IMR-90 (cell line): Measurements from ENCODE around the gene NBEA. TPM values are rescaled to one million over a fixed set of nuclear protein-coding genes. Genes with fewer than 3 reads are reported as not detected.
A peak's percentile ranks its signal among the peaks of the same experiment; 100 is the strongest.

Experiments used
- ATAC-seq: fragments of 200-7000 bp; cut with Tn5 transposase; 2 replicates; pipeline ENCODE4 v1.9.1; 2020; ENCODE audit warnings: low read depth, mild to moderate bottlenecking, moderate library complexity
- BruUV-seq: library from RNA; stranded (reverse); fragments of 400-500 nt; replicated peaks from 2 replicates; lab custom pipeline; 2021; lab: Mats Ljungman, UMichigan
- CTCF ChIA-PET: fragments of 300-600 bp; formaldehyde crosslinking; extraction: SDS; loops from one replicate; lab custom pipeline; 2021; ENCODE audit warnings: antibody characterized with exemption; lab: Yijun Ruan, JAX
- POLR2A ChIA-PET: fragments of 300-600 bp; sonication (Branson Sonifier 250); formaldehyde crosslinking; loops from one replicate; lab custom pipeline; 2022; ENCODE audit warnings: antibody characterized with exemption; ENCODE audit not compliant: unreplicated experiment; lab: Charles Lee
- DNase-seq: peaks from one replicate; pipeline ENCODE4 v3.0.0; 2013
- H2AFZ ChIP-seq: replicated peaks from 2 replicates; pipeline ENCODE3; 2013; ENCODE audit warnings: low read length, mild to moderate bottlenecking; ENCODE audit not compliant: poor library complexity
- H2AK5ac ChIP-seq: 2 replicates; pipeline ENCODE4 v1.6.1; 2013; ENCODE audit warnings: low read depth, low read length, inconsistent platforms
- H2AK9ac ChIP-seq: replicated peaks from 2 replicates; pipeline ENCODE3; 2013; ENCODE audit warnings: mild to moderate bottlenecking, low read depth, low read length, moderate library complexity; ENCODE audit not compliant: poor library complexity
- H2BK120ac ChIP-seq: 2 replicates; pipeline ENCODE4 v1.6.1; 2013; ENCODE audit warnings: low read depth, low read length, inconsistent platforms
- H2BK15ac ChIP-seq: 3 replicates; pipeline ENCODE4 v1.6.1; 2013; ENCODE audit warnings: low read depth, low read length, inconsistent platforms
- H2BK20ac ChIP-seq: 2 replicates; pipeline ENCODE4 v1.6.1; 2013; ENCODE audit warnings: low read depth, mild to moderate bottlenecking, inconsistent platforms, low read length, moderate library complexity
- H2BK5ac ChIP-seq: 2 replicates; pipeline ENCODE4 v1.6.1; 2013; ENCODE audit warnings: mild to moderate bottlenecking, low read depth, low read length, inconsistent platforms; ENCODE audit not compliant: poor library complexity, severe bottlenecking
- H3K14ac ChIP-seq: replicated peaks from 2 replicates; pipeline ENCODE4 v1.6.1; 2013; ENCODE audit warnings: low read depth, low read length, inconsistent platforms
- H3K18ac ChIP-seq: 2 replicates; pipeline ENCODE4 v1.6.1; 2013; ENCODE audit warnings: low read depth, low read length, control low read depth
- H3K23ac ChIP-seq: 2 replicates; pipeline ENCODE4 v1.6.1; 2013; ENCODE audit warnings: low read depth, low read length, inconsistent platforms
- H3K27ac ChIP-seq: 2 replicates; pipeline ENCODE4 v1.5.1; 2013; ENCODE audit warnings: mild to moderate bottlenecking, control low read depth, low read length; ENCODE audit not compliant: insufficient read depth
- H3K27me3 ChIP-seq: 2 replicates; pipeline ENCODE4 v1.6.1; 2013; ENCODE audit warnings: low read length; ENCODE audit not compliant: control insufficient read depth, insufficient read depth
- H3K36me3 ChIP-seq: 2 replicates; pipeline ENCODE4 v1.6.1; 2013; ENCODE audit warnings: low read length, mixed read lengths; ENCODE audit not compliant: control insufficient read depth, insufficient read depth
- H3K4ac ChIP-seq: 2 replicates; pipeline ENCODE4 v1.6.1; 2013; ENCODE audit warnings: low read depth, low read length, inconsistent platforms
- H3K4me1 ChIP-seq: 2 replicates; pipeline ENCODE4 v1.6.1; 2013; ENCODE audit warnings: low read length, mixed read lengths; ENCODE audit not compliant: control insufficient read depth, insufficient read depth
- H3K4me2 ChIP-seq: 2 replicates; pipeline ENCODE4 v1.6.1; 2013; ENCODE audit warnings: low read depth, mild to moderate bottlenecking, control low read depth, low read length, moderate library complexity
- H3K4me3 ChIP-seq: 2 replicates; pipeline ENCODE4 v1.5.1; 2013; ENCODE audit warnings: low read depth, mild to moderate bottlenecking, control low read depth, low read length, moderate library complexity; ENCODE audit not compliant: insufficient read depth
- H3K56ac ChIP-seq: 2 replicates; pipeline ENCODE4 v1.6.1; 2013; ENCODE audit warnings: low read length, inconsistent platforms; ENCODE audit not compliant: insufficient read depth; ENCODE audit errors: extremely low read depth
- H3K79me1 ChIP-seq, 2 experiments: 2 replicates each; pipeline ENCODE4 v1.6.1; 2013; ENCODE audit warnings: low read length in 2 of 2, inconsistent platforms in 1 of 2, low read depth in 1 of 2
- H3K9ac ChIP-seq: 2 replicates; pipeline ENCODE4 v1.6.1; 2013; ENCODE audit warnings: low read depth, low read length, control low read depth
- H3K9me1 ChIP-seq: 2 replicates; pipeline ENCODE4 v1.6.1; 2013; ENCODE audit warnings: low read length, inconsistent platforms; ENCODE audit not compliant: insufficient read depth
- H3K9me3 ChIP-seq: 2 replicates; pipeline ENCODE4 v1.6.1; 2013; ENCODE audit warnings: low read length; ENCODE audit not compliant: control insufficient read depth, insufficient read depth
- H4K20me1 ChIP-seq: 2 replicates; pipeline ENCODE4 v1.6.1; 2013; ENCODE audit warnings: low read length, inconsistent platforms; ENCODE audit not compliant: insufficient read depth
- H4K5ac ChIP-seq: 2 replicates; pipeline ENCODE4 v1.6.1; 2013; ENCODE audit warnings: mild to moderate bottlenecking, low read depth, low read length, control low read depth
- H4K8ac ChIP-seq, 2 experiments: 2 replicates each; pipeline ENCODE4 v1.6.1; 2013; ENCODE audit warnings: low read depth in 2 of 2, low read length in 2 of 2, control low read depth in 1 of 2, inconsistent platforms in 1 of 2
- H4K91ac ChIP-seq: 2 replicates; pipeline ENCODE4 v1.6.1; 2013; ENCODE audit warnings: low read depth, low read length, inconsistent platforms; ENCODE audit not compliant: insufficient read depth
- CHD1 ChIP-seq: IDR thresholded peaks from 2 replicates; pipeline ENCODE4 v1.6.1; 2012; ENCODE audit warnings: low read depth, low read length, improper control_type of control experiment
- CTCF ChIP-seq: conservative IDR thresholded peaks from 2 replicates; pipeline ENCODE4 v1.5.1; 2012; ENCODE audit warnings: mild to moderate bottlenecking, low read depth, low read length, improper control_type of control experiment
- MAZ ChIP-seq: IDR thresholded peaks from 2 replicates; pipeline ENCODE4 v1.6.1; 2012; ENCODE audit warnings: low read depth, mild to moderate bottlenecking, low read length, improper control_type of control experiment, moderate library complexity, borderline replicate concordance
- MXI1 ChIP-seq: IDR thresholded peaks from 2 replicates; pipeline ENCODE4 v1.6.1; 2012; ENCODE audit warnings: low read depth, mild to moderate bottlenecking, low read length, moderate library complexity, borderline replicate concordance
- POLR2A ChIP-seq: IDR thresholded peaks from 2 replicates; pipeline ENCODE4 v1.6.1; 2012; ENCODE audit warnings: mild to moderate bottlenecking, low read depth, low read length
- RAD21 ChIP-seq: IDR thresholded peaks from 2 replicates; pipeline ENCODE4 v1.6.1; 2012; ENCODE audit warnings: low read length, improper control_type of control experiment
- RCOR1 ChIP-seq: IDR thresholded peaks from 2 replicates; pipeline ENCODE4 v1.6.1; 2012; ENCODE audit warnings: mild to moderate bottlenecking, low read length, improper control_type of control experiment; ENCODE audit not compliant: insufficient replicate concordance
- WGBS, 2 experiments: methylation state at CpG; one replicate each; pipeline versions ENCODE4 v1.1.5 to v1.1.7; 2013; ENCODE audit warnings: missing lambda C conversion rate in 2 of 2; ENCODE audit not compliant: insufficient read length in 1 of 2; ENCODE audit errors: extremely low coverage in 2 of 2; 5-methylcytosine and 5-hydroxymethylcytosine counted together
- dilution Hi-C: fragments of 300-500 bp; cut with HindIII; formaldehyde crosslinking; loops from one replicate; pipeline ENCODE4 v1.14.3; 2018; ENCODE audit warnings: low sequenced_read_pairs; ENCODE audit not compliant: unreplicated experiment
- in situ Hi-C: fragments of 300-500 bp; cut with MboI; formaldehyde crosslinking; loops from 3 replicates; pipeline ENCODE4 v1.14.3; 2019; ENCODE audit warnings: low sequenced_read_pairs, inconsistent platforms, mixed read lengths
- intact Hi-C: fragments of 100-400 bp; cut with micrococcal nuclease; formaldehyde crosslinking; loops from 2 replicates; pipeline ENCODE4 v1.10.0; 2022
- polyA plus RNA-seq, 3 experiments: library from polyadenylated mRNA; depleted of rRNA; stranded (reverse); fragments of >200 nt; gene quantifications; 2 replicates each; pipeline ENCODE4 v1.2.3, GENCODE V29; 2012; ENCODE audit warnings: low replicate concordance in 1 of 3
- total RNA-seq: library from RNA; depleted of rRNA; stranded (reverse); fragments of >200 nt; gene quantifications from 2 replicates; pipeline ENCODE4 v1.2.3, GENCODE V29; 2012

The NBEA gene
- total and polyA plus RNA-seq, 2 of the 4 experiments (the other 2 are of a cell fraction), result 0.82 to 2.2 TPM

GRCh38 chr13:35474496-35475211 lies 532.6 kb downstream of the NBEA start:
- no peaks in the 10 kb centered on the region for H3K79me1 ChIP-seq
- H2AFZ ChIP-seq, result peak overlapping the region; percentile 89
- H2AK9ac ChIP-seq, result no peak overlapping the region
- no peak overlapping the region for H2AK5ac ChIP-seq
- no peak overlapping the region for H2BK20ac ChIP-seq
- H3K27me3 ChIP-seq, result peaks cover 66% of the 10 kb centered on the region
- H4K20me1 ChIP-seq, result no peaks in the 10 kb centered on the region
- 2% methylated on average over 5 of the region's 17 CpGs; no CpG with 5 or more reads in 1 of the 2 experiments for WGBS, 2 experiments
- H2BK120ac ChIP-seq, result no peak overlapping the region
- H3K4me1 ChIP-seq, result no peaks in the 10 kb centered on the region
- no peak overlapping the region for H3K56ac ChIP-seq
- no peak overlapping the region; the same call in 1 of the 2 replicates for H3K9ac ChIP-seq
- POLR2A ChIA-PET, result no interaction called here
- H3K23ac ChIP-seq, result peak overlapping the region; percentile 72
- dilution Hi-C loops (no loop called here), intact Hi-C loops (loop anchor here (5.0 to 10.0 kb wide), 3 partner anchors 250 to 480 kb away; no protein-coding TSS in a partner anchor), in situ Hi-C loops (no loop called here)
- H3K4me2 ChIP-seq, result peak overlapping the region; percentile 49
- H3K4ac ChIP-seq, result no peak overlapping the region
- no peak overlapping the region for H4K5ac ChIP-seq
- DNase-seq, result peak; percentile 16
- 0 out of 2 replicates have a peak overlapping the region, but pooled peaks have one; percentile 15 for H3K14ac ChIP-seq
- peak overlapping the region; percentile 43 for H3K4me3 ChIP-seq
- no peak overlapping the region for H4K91ac ChIP-seq
- H3K36me3 ChIP-seq, result no peaks in the 10 kb centered on the region
- H3K18ac ChIP-seq, result no peak overlapping the region
- ATAC-seq, result no peak; the same call in 1 of the 2 replicates
- TF ChIP-seq CTCF (no peak), RAD21 (no peak), RCOR1 (no peak), CHD1 (no peak), MAZ (no peak), POLR2A (no peak), MXI1 (no peak)
- H2BK15ac ChIP-seq, result no peak overlapping the region
- no peak overlapping the region; a peak in 1 of 4 replicates for H4K8ac ChIP-seq
- no peak overlapping the region for H2BK5ac ChIP-seq
- peaks cover 6% of the 10 kb centered on the region; the same call in 1 of the 2 replicates for H3K9me3 ChIP-seq
- no TSS peak for BruUV-seq
- no peaks in the 10 kb centered on the region for H3K9me1 ChIP-seq
- CTCF ChIA-PET, result no interaction called here
- H3K27ac ChIP-seq, result no peak overlapping the region
